NCI-H82 treated with DMSO at 0.1 percent for 48 hours (cell line): Measurements from ENCODE around the gene GSK3B.

ENCODE experiments used
- DNase-seq: peaks from one replicate; lab custom pipeline; 2025; ENCODE audit not compliant: unreplicated experiment; lab: John Stamatoyannopoulos, UW

GSK3B gene

GRCh38 chr3:120093911-120094775 is at the start of gene GSK3B:
Gene GSK3B, minus strand, starts transcription at chr3:120094447. Its CDS starts 1,013 bp downstream, at chr3:120093434.
- peak; percentile 55 for DNase-seq

GRCh38 chr3:120143676-120144075 is 49.4 kb upstream of the GSK3B start:
- DNase-seq: no peak

GRCh38 chr3:120142236-120142635 is 48.0 kb upstream of the GSK3B start:
- no peak for DNase-seq

- no peak for DNase-seq
Measured at GRCh38 chr3:120140098-120140742, 46.0 kb upstream of the GSK3B start.

GRCh38 chr3:120139140-120139539 is 44.9 kb upstream of the GSK3B start:
- no peak for DNase-seq

GRCh38 chr3:120137548-120137947 is 43.3 kb upstream of the GSK3B start:
- no peak for DNase-seq

- DNase-seq: no peak
Measured at GRCh38 chr3:120130656-120131055, 36.4 kb upstream of the GSK3B start.

GRCh38 chr3:120129718-120130513 is 35.7 kb upstream of the GSK3B start:
- no peak for DNase-seq

GRCh38 chr3:120129051-120129450 is 34.8 kb upstream of the GSK3B start:
- no peak for DNase-seq

- DNase-seq: no peak
Measured at GRCh38 chr3:120125992-120126391, 31.7 kb upstream of the GSK3B start.

- DNase-seq: no peak
Measured at GRCh38 chr3:120119846-120120510, 25.7 kb upstream of the GSK3B start.

GRCh38 chr3:120114981-120115380 is 20.7 kb upstream of the GSK3B start:
- DNase-seq: no peak

- DNase-seq: no peak
Measured at GRCh38 chr3:120114376-120114775, 20.1 kb upstream of the GSK3B start.

- DNase-seq: no peak
Measured at GRCh38 chr3:120113128-120114116, 19.2 kb upstream of the GSK3B start.

GRCh38 chr3:120111898-120112297 is 17.7 kb upstream of the GSK3B start:
- no peak for DNase-seq

- no peak for DNase-seq
Measured at GRCh38 chr3:120103276-120103675, 9.0 kb upstream of the GSK3B start.

GRCh38 chr3:120102674-120103073 is 8.4 kb upstream of the GSK3B start:
- no peak for DNase-seq

GRCh38 chr3:120102232-120102631 is 8.0 kb upstream of the GSK3B start:
- DNase-seq: no peak

- no peak for DNase-seq
Measured at GRCh38 chr3:120101624-120102023, 7.4 kb upstream of the GSK3B start.

GRCh38 chr3:120100711-120101110 is 6.5 kb upstream of the GSK3B start:
- DNase-seq: no peak
